GM19397 (cell line): Measurements from ENCODE around the gene ABCE1.
A peak's percentile ranks its signal among the peaks of the same experiment; 100 is the strongest.

ENCODE experiments used
- ATAC-seq: cut with Tn5 transposase; IDR thresholded peaks from one replicate; pipeline ENCODE4 v1.9.1; 2021; ENCODE audit warnings: mild to moderate bottlenecking, moderate library complexity; ENCODE audit not compliant: unreplicated experiment

The ABCE1 gene

GRCh38 chr4:145097821-145098674, at the start of gene ABCE1, which contains the start of gene ANAPC10:
TSS of gene ABCE1 (plus strand) at chr4:145098311. CDS start at chr4:145104413, 6,102 bp downstream.
TSS of gene ANAPC10 (minus strand) at chr4:145098196. CDS start at chr4:145096099, 2,097 bp downstream.
- peak; percentile 83 for ATAC-seq

DNA sequence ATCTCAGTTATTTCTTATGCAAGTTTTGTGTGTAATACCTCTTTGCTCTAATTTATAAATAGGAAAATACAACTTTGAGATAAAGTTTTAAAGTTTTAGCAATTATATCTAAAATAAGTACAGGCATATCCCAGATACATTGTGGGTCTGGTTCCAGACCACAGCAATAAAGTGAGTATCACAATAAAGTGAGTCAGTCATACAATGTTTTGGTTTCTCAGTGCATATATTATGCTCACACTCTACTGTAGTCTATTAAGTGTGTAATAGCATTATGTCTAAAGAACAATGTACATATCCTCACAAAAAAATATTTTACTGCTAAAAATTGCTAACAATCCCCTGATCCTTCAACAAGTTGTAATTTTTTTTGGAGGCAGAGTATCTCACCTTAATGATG, 49.3 kb upstream of the ABCE1 start:
- no peak for ATAC-seq

- ATAC-seq, result no peak
Measured at GRCh38 chr4:145049241-145049640, 48.9 kb upstream of the ABCE1 start.

GRCh38 chr4:145055533-145056257, 42.4 kb upstream of the ABCE1 start:
- ATAC-seq, result no peak

GRCh38 chr4:145056325-145057130, 41.6 kb upstream of the ABCE1 start:
- no peak for ATAC-seq

- ATAC-seq, result no peak
Measured at GRCh38 chr4:145058256-145058655, 39.9 kb upstream of the ABCE1 start.

DNA sequence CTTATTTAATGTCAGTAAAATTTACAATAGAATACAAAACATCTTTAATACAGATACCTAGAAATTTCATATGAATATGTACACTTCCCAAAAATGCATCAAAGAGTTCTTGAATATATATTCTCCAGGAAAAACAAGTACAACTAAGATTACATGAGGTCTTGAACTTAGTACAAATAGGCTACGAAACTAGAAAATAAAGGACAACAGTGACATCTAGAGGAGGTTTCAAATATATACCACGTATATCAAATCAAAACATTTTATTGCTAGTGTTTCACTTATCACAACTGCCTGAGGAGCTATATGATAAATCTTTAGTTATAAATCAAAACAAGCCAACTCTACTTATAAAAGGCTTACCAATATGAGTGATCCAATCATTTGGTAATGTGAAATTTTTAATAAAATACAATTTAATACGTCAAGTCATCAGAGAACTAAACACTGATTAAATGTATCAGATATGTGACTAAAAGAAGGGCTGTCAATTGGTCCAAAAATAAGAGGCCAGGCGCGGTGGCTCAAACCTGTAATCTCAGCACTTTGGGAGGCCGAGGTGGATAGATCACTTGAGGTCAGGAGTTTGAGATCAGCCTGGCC, 36.7 kb upstream of the ABCE1 start:
- ATAC-seq, result no peak

GRCh38 chr4:145066063-145066501, 32.0 kb upstream of the ABCE1 start:
- ATAC-seq, result no peak

DNA sequence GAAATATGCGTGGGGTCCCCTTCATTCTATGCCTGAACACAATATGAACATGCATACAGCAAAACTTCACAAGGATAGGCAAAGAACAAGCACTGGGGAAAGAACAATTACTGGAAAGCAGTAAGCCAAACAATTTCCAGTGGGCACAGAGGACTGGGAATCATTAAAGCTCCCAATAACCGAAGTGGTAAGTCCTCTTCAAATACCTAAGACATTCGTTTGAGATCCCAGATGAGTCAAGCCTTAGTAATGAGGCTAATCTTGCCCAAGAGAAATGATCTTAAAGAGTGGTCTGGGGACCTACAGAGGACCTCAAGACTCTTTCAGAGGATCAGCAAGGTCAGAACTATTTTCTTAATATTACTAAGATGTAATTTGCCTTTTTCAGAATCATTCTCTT, 28.8 kb upstream of the ABCE1 start:
- no peak for ATAC-seq

- no peak for ATAC-seq
Measured at GRCh38 chr4:145071560-145071959, 26.6 kb upstream of the ABCE1 start.

DNA sequence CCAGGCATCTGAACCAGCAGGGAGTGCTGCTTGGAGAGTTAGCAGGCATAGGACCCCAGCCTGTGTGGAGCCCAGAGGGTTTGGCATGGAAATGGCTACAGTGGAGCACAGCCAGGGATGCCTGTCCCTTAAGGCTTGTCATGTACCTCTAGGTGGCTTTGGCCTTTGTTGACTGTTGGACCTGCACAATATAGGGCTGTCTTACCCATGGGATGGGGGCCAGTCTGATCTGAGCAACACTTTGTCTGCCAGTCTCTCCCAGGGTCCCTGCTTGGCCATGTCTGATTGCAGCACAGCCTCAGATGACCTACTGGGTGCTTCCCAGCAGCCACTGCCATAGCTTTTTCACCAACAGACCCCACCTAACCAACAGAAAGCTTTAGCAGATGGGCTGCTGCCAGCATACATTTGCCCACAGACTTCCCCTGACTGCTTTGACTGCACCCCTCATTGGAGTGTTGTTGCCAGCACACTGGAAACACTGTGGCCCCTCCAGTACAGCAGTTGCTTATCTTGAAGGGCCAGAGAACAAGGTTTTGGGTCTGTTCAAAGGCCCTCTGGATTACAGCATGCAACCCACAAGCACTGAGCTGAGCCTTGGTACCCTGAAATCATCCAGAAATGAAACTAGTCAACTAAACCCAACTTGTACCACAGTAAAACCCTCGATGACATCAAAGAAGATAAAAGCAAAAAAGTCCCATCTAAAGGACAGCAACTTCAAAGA, 22.2 kb upstream of the ABCE1 start:
- no peak for ATAC-seq

- no peak for ATAC-seq
Measured at GRCh38 chr4:145076469-145076855, 21.6 kb upstream of the ABCE1 start.

DNA sequence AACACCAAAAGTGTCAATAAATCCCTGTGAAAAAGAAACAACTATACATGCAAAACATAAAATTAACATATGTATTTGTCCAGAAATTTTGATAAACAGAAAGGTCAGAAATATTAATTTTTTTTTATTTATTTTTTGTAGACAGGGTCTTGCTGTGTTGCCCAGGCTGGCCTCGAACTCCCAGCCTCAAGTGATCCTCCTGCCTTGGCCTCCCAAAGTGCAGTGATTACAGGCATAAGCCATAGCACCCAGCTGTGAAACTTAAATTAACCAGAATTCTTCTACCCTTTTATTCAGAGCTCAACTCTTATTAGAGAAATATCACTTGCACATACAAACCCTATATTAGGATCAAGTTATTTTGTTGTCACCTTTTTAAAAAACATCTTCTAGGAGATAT, 16.4 kb upstream of the ABCE1 start:
- no peak for ATAC-seq

- ATAC-seq, result no peak
Measured at GRCh38 chr4:145083891-145084605, 14.1 kb upstream of the ABCE1 start.

DNA sequence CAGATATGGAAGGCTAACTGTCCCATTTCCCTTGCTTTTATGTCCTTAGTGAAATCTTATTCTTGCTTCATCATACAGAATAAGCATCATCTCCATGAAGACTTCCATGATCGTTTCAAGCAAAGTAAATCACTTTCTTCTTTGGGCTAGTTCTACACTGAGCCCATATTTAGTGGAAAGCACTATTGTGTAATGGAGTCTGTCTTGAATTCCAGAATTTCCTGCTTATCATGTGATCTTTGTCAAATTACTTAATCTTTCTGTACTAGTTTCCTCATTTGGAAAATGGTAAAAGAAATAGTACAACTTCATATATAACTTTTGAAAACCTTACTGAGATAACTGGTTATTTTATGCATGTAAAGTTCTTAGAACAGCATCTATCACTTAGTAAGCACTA, 7.7 kb upstream of the ABCE1 start:
- ATAC-seq, result no peak

DNA sequence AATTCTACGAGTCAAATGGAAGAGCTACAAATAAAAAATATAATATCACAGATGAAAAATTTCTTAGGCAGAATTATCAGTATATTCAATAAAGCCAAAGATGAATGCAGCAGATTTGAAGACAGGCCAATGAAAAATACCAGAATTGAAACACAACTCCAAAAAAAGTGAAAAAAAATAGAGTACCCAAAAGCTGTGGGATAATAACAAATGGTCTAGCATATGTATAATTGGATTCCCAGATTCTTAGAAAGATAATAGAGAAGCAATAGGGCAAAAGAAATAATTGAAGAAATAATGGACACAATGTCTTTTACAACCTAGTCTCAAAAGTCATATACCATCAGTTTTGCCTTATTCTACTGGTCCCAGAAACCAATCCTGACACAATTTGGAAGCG, 4.5 kb upstream of the ABCE1 start:
- no peak for ATAC-seq

- ATAC-seq, result peak; percentile 5
Measured at GRCh38 chr4:145097331-145097820, 735 bp upstream of the ABCE1 start.

DNA sequence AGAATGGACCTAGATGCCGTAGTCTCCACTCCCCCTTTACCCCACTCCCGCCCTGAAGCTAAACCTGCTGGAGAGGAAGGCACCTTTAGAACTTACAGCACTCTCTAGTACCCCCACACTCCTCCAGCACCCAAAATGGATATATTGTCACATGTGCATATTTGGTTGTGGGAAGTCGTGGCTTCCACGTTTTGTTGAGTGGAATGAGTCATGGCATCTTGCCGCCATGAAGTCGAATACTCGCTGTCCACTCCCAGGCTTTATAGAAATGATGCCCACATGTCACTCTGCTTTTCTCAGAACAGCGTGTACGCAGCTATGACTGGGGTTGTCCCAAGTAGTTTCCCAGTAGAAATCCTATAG, 545 bp downstream of the ABCE1 start:
- ATAC-seq, result peak; percentile 12

DNA sequence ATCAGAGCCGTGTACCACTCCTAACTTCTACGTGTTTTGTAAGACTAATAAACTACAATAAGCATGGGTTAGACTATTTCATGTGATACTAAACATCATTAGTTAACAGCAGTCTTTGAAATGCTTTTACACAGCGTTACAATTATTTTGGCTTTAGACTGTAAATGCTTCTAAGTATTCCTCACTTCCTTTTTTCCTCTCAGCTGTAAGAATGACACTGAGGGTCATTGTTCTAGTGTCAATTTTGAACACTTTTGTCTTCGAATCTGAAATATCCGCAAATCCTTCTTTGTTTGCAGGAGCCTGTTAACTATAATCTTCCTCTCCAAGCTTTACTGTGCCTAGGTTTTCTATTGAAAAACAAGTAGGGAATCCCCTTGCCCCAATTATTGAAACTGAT, 1.5 kb downstream of the ABCE1 start:
- ATAC-seq, result no peak
